NCI-H187 treated with DMSO at 0.1 percent for 48 hours (cell line): ENCODE data around the gene HTR4.

Experiments used
- DNase-seq: peaks from one replicate; lab custom pipeline; 2025; lab: John Stamatoyannopoulos, UW

HTR4 gene

DNA sequence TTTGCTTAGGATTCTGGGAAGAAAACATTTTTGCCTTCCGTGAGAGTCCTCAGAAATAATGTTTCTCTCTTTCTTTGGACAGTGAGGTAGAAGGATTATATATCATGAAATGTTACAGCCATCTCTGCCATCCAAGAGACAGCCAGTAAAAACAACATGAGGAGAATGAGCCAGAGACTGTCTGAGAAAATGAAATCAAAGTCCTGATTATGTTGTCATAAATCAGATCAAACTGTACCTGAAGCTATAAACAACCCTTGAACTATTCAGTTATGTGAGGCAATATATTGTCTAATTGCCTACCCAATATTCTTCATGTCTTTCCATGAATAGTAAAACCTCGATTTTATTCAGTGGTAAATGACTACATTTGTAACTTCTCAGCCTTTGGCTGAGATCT is 9.2 kb upstream of the HTR4 start:
- no peak for DNase-seq

GRCh38 chr5:148660346-148660660 is 6.0 kb upstream of the HTR4 start:
- no peak for DNase-seq

GRCh38 chr5:148659641-148660345 is 5.5 kb upstream of the HTR4 start:
- no peak for DNase-seq

DNA sequence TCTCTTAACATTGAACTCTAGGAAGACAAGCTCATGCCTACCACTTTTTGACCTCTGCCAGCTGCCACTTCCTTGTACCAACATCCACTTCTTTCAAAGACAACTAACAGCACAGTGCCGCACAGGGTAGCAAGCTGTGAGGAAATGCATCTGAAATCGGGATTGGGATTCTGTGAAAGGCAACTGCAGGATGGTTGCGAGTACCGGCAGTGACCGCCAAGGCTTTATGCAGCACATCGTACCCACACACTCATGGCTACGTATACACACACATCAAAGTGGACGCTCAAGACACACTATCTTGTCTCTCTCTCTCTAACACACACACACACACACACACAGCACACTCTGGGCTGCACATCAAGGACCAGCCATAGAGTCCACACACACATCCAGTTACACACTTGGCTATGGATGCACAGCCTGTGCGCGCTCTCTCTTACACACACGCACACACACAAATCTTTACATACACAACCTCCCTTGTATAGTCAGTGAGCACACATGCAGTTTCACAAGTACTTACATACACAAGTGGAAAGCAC is 964 bp downstream of the HTR4 start:
- no peak for DNase-seq

DNA sequence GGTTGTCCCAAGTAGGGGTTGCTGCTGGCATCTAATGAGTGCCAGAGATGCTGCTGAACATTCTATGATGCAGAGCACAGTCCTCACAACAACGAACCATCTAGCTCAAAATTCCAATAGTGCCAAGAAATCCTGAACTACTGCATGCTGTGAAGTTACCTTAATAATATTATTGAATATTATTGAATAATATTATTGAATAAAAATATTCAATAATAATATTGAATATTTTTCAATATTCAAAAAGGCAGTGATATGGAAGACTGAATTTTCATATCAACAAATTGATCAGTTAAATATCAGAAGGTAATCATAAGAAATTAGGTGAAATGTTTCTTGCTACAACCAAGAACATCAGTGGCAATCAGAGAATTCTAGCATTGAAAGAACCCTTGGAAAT is 2.8 kb downstream of the HTR4 start:
- DNase-seq: no peak

- no peak for DNase-seq
These were observed 8.8 kb downstream of the HTR4 start for GRCh38 chr5:148645527-148645926.

- no peak for DNase-seq
These were observed 12.6 kb downstream of the HTR4 start for GRCh38 chr5:148641735-148642134.

DNA sequence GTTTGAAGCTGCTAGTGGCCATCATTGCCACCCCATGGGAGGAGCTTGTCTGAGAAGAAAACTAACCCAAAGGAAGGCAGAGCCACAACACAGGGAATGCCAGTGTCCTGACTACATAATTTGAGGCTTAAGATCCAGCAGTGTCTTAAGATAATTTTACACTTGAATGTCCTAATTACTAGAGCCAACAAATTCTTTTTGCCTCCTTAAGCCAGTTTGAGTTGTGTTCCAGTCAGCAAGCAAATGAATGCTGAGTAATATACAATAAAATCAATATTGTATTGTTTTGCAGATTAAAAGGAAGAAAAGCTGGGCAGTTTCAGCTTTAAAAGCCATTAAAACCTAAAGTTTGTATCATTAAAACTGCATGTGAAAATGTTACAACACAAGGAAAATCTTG is 13.9 kb downstream of the HTR4 start:
- no peak for DNase-seq

GRCh38 chr5:148639081-148639480 is 15.2 kb downstream of the HTR4 start:
- DNase-seq: no peak

DNA sequence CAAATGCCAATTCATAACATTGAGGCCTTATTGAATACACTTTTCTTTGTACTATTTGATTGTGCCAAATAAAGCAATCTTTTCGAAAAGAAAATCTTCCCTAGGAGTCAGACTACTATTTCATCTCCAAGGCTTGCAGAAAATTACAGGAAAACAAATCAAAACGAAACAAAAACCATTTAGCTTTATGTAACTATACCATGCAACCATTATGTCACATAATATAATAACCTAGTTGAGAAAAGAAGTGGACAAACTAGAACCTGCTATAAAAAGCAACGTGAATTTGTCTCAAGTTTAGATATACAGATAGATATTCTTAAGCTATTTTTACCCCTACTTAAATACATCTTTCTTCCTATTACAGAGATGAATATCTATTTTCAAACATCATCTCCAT is 18.0 kb downstream of the HTR4 start:
- no peak for DNase-seq

- DNase-seq: no peak
These were observed 18.8 kb downstream of the HTR4 start for GRCh38 chr5:148635321-148636083.

- no peak for DNase-seq
These were observed 21.3 kb downstream of the HTR4 start for GRCh38 chr5:148633067-148633377.

DNA sequence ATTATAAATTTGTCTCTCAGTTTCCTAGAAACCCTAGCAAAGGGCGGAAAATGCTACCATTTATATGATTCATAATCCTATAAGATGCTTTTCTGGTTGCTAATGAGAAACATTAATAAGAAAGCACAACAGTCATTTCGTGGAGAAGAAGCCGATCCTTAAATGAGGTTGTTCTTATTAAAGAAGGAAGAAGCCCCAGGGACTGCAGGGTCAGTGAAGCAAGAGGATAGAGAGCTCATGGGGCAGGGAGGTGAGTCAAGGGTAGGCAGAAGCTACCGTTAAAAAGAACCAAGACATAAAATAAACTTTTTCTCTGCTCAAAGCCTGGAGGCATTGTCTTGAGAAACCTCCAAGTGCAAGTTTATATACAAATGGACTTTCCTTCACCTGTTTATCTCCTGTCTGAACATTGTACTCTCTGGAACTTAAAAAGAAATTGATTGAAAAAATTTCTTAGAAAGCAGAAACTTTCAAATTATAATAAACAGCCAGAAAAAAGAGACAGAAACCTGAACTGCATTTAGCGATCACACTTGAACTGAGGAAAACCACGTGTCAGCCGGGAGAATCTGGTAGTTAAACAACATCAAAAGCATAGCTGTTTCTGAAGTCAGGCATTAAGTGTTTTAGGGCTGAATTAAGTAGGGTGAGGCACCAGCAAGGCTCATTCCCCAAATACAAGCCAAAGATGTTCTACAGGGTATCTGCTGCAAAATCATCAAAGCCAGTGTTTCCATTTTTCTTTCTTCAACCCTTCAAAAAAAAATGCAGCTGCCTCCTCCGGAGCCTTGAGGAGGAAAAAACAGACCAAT is 21.9 kb downstream of the HTR4 start:
- no peak for DNase-seq

DNA sequence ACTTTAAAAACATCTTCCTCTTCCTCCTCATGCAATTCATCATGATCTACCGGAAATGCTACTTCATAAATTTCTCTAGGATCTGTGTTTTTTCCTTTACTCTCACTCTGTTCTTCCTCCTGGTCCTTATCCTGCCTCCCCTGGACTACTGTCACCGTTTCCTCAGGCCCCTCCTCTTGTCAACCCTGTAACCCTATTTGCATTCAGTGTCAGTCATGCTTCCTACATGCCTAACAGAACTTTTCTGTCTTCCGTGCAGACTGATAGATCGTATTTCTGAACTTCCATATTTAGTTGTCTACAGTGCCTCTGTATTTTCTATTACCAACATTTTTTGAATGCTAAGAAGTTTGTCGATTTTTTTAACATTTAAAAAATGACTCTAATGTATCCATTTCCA is 27.3 kb downstream of the HTR4 start:
- DNase-seq: no peak

DNA sequence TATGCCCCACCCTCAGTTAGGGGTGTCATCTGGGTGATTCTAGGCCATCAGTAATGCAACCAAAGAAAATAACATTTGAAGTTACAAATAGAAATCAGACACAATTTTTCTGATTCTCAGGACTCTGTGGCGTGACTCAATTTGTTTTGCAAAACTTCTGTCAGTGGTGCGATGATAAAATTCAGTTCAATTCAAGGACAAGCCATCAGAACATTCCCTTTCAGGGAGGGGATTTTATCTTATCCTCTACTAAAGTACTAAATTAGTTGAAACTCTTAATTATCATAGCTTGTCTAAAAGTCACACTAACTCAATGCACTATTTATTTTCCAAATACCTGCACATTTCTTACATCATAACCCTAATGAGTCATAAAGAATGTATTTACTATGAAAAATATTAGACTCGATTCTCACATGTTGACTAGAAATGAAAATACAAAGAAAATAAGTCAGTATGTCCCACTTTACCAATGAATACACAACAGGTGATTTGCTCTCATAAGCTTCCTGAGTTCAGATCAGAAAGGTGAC is 28.2 kb downstream of the HTR4 start:
- no peak for DNase-seq

DNA sequence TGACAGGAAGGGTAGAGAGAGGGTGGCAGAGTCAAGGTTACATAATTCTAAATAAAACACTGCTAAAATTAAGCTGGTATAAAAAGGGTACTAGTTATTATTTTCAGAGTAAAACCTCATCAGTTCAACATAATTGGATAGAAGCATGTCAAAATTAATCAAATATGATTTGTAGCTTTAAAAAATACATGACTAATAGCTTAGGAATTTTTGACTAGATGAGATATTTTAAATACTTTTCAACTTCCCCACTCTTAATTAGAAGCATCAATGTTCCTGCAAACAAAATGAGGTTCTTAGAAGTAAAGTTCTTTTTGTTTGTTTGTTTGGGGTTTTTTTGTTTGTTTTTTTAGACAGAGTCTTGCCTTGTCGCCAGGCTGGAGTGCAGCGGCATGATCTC is 29.1 kb downstream of the HTR4 start:
- no peak for DNase-seq

GRCh38 chr5:148623741-148624140 is 30.6 kb downstream of the HTR4 start:
- no peak for DNase-seq

GRCh38 chr5:148623101-148623500 is 31.2 kb downstream of the HTR4 start:
- DNase-seq: no peak

DNA sequence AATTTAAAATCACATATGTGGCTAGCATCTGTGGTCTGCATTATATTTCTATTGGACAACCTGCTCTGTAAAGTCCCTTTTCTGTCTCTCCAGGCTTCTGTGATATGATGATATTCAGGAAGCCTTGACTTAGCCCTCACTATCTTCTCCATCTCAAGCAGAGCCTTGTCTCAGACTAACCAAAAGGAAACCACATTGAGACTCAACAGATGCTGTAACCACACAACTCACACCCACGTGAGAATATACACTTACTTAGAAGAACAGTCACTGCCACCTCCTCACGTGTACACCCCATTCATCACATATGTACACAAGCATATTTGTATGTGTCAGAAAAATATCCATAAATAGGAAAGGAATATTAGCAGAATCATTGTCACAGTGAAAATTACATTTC is 33.6 kb downstream of the HTR4 start:
- DNase-seq: no peak

DNA sequence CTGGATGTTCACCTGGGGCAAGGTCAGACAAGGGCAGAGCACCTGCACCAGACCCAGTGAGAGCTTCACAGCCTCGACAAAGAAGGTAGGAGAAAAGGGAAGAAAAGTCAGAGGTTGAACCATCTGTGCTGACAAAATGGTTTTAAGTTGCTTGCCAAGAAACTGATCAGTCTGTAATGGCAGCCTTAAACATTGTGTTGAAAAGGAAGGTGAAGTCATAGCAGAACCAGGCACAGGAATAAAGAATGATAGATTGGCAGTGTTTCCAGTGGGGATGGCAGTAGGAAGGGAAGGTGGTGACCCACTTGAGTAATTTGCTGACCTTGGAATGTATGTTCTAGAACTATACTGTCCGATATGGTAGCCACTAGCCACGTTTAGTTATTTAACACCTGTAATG is 34.2 kb downstream of the HTR4 start:
- DNase-seq: no peak

DNA sequence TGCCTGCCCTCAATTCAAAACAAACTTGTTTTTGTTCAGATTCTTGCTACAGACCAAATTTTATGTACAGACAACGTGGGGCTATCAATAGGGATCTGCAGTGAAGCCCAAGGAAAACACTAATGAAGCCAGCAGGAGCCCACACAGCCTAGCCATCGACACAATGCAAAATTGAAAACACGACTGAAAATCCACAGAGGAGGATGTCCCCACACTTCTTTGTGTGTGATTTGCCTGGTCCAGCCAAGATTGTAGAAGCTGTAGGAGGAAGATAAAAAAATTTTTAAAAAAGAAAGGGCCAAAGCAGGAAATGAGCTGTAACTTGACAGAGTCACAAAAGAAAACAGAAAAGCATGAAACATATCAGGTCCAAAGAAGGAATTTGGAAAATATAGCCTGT is 34.8 kb downstream of the HTR4 start:
- no peak for DNase-seq

DNA sequence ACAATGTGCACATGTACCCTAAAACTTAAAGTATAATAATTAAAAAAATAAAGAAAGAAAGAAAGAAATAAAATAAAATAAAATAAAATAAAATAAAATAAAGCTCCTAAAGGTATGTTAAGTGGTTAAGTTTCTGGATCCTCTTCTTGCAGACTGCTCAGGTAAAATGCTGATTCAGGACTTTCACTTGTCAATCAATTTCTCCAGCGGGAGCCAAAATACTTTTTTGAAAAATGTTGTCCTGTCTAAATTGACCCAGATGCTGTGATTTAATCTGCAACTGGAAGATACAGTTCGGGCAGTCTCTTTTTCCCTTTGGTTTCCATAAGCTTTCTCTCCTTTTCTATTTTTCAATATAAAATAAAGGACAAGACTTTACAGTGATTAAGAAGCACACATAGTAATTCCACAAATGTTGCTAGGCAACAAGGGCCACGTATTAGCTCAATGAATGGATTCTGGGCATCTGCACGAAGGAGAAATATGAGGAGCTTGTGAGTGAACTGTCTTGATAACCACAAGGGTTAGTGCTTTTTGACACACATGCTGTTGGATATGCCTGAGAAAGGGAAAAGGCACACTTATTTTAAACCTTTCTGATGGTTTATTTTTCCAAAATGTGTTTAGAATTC is 38.6 kb downstream of the HTR4 start:
- no peak for DNase-seq
